Peyer's patch (tissue), 4 donors: Measurements from ENCODE around the gene LY6G6C.

Source experiments
- POLR2A ChIP-seq, 2 donors: fragments of 450-650 bp; IDR thresholded peaks; one replicate each; pipeline ENCODE4 v1.5.1; 2017; ENCODE audit warnings: antibody characterized with exemption in 2 of 2, mild to moderate bottlenecking in 2 of 2, moderate library complexity in 2 of 2
- TF ChIP-seq, protein P1 (sequence below), 6 experiments: fragments of 450-650 bp in 4 of 6; fragments of 200-600 bp in 2 of 6; sonication (generic) in 1 of 6; IDR thresholded peaks; one replicate each; pipeline ENCODE4 v1.5.1; 2017 to 2019; ENCODE audit warnings: antibody characterized with exemption in 6 of 6, mild to moderate bottlenecking in 3 of 6, moderate library complexity in 1 of 6

DNA sequence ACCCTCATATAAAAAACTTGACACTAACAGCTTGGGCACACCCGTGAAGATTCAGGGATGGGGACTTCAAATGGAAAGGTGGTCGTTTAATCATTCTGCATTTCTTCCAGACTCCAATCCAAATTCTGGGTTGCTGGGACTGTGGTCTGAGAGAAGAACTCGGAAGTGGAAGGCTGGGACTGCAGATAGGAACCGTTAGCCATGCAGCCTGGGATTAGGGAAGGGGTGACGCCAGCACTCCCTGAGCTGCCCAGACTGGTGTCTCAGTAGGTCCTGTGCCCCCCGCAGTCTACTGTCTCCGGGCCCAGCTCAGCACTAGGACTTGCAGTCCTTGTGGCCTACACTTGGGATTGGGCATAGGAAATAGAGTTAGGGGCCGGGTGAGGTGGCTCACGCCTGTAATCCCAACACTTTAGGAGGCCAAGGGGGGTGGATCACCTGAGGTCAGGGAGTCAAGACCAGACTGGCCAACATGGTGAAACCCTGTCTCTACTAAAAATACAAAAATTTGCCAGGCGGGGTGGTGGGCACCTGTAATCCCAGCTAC, 15.3 kb upstream of the LY6G6C start:
- TF ChIP-seq, protein P1, sequence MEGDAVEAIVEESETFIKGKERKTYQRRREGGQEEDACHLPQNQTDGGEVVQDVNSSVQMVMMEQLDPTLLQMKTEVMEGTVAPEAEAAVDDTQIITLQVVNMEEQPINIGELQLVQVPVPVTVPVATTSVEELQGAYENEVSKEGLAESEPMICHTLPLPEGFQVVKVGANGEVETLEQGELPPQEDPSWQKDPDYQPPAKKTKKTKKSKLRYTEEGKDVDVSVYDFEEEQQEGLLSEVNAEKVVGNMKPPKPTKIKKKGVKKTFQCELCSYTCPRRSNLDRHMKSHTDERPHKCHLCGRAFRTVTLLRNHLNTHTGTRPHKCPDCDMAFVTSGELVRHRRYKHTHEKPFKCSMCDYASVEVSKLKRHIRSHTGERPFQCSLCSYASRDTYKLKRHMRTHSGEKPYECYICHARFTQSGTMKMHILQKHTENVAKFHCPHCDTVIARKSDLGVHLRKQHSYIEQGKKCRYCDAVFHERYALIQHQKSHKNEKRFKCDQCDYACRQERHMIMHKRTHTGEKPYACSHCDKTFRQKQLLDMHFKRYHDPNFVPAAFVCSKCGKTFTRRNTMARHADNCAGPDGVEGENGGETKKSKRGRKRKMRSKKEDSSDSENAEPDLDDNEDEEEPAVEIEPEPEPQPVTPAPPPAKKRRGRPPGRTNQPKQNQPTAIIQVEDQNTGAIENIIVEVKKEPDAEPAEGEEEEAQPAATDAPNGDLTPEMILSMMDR (IDR thresholded peaks at IDR 0.05), result no peak
- no peak for TF ChIP-seq POLR2A (IDR thresholded peaks at IDR 0.05)
